CD4-positive, CD25-positive, alpha-beta regulatory T cell (primary cell): ENCODE data around the gene OR14A16. TPM values are rescaled to one million over a fixed set of nuclear protein-coding genes. Genes with fewer than 3 reads are reported as not detected.
A peak's percentile ranks its signal among the peaks of the same experiment; 100 is the strongest.

Experiments used
- ATAC-seq, 2 donors: fragments of 150-1000 bp; cut with Tn5 transposase; one replicate each; pipeline ENCODE4 v1.10.0; 2021; ENCODE audit warnings: low read depth in 2 of 2, moderate number of reproducible peaks in 2 of 2, moderate library complexity in 1 of 2
- DNase-seq, 3 donors: peaks; one replicate each; pipeline versions ENCODE4 v3.0.0 to v3.0.0-alpha.2; 2012 to 2022; ENCODE audit warnings: mixed read lengths in 1 of 3
- H3K27ac ChIP-seq: one replicate; pipeline ENCODE4 v1.7.0; 2013; ENCODE audit warnings: mild to moderate bottlenecking, low read length; ENCODE audit not compliant: insufficient read depth, poor library complexity, severe bottlenecking
- H3K27me3 ChIP-seq: one replicate; pipeline ENCODE4 v1.7.0; 2013; ENCODE audit warnings: low read length; ENCODE audit not compliant: control insufficient read depth, insufficient read depth
- H3K36me3 ChIP-seq: one replicate; pipeline ENCODE4 v1.7.0; 2013; ENCODE audit warnings: mild to moderate bottlenecking, low read length, moderate library complexity; ENCODE audit not compliant: control insufficient read depth, insufficient read depth
- H3K4me1 ChIP-seq: 2 replicates; pipeline ENCODE4 v1.7.0; 2013; ENCODE audit warnings: mild to moderate bottlenecking, low read length; ENCODE audit not compliant: insufficient read depth, control insufficient read depth, poor library complexity, severe bottlenecking
- H3K4me3 ChIP-seq: one replicate; pipeline ENCODE4 v1.7.0; 2013; ENCODE audit warnings: low read depth, mild to moderate bottlenecking, low read length, moderate library complexity
- H3K9me3 ChIP-seq, 2 experiments: 1 replicate in 1 of 2; 2 replicates in 1 of 2; pipeline ENCODE4 v1.7.0; 2013; ENCODE audit warnings: low read length in 2 of 2, mild to moderate bottlenecking in 1 of 2, moderate library complexity in 1 of 2; ENCODE audit not compliant: control insufficient read depth in 2 of 2
- H3K27ac Mint-ChIP-seq, 3 donors: one replicate each; pipeline ENCODE4 v1.8.0; 2020 to 2022; ENCODE audit warnings: mild to moderate bottlenecking in 3 of 3, mixed read lengths in 3 of 3, moderate library complexity in 2 of 3
- H3K27me3 Mint-ChIP-seq: one replicate; pipeline ENCODE4 v1.8.0; 2022; ENCODE audit warnings: mild to moderate bottlenecking, mixed read lengths
- H3K36me3 Mint-ChIP-seq: one replicate; pipeline ENCODE4 v1.8.0; 2020; ENCODE audit warnings: mixed read lengths
- H3K4me1 Mint-ChIP-seq, 4 donors: one replicate each; pipeline ENCODE4 v1.8.0; 2020 to 2022; ENCODE audit warnings: mixed read lengths in 4 of 4, mild to moderate bottlenecking in 1 of 4
- H3K4me3 Mint-ChIP-seq, 4 donors: one replicate each; pipeline ENCODE4 v1.8.0; 2020 to 2022; ENCODE audit warnings: mild to moderate bottlenecking in 4 of 4, mixed read lengths in 4 of 4, moderate library complexity in 3 of 4
- H3K9me3 Mint-ChIP-seq, 7 donors: one replicate each; pipeline ENCODE4 v1.8.0; 2020 to 2022; ENCODE audit warnings: mixed read lengths in 7 of 7, mild to moderate bottlenecking in 3 of 7, moderate library complexity in 2 of 7
- polyA plus RNA-seq, 4 donors: library from polyadenylated mRNA; unstranded; fragments of 300-500 nt; fragmentation: Illumina TruSeq; gene quantifications; one replicate each; pipeline ENCODE4 v1.2.3, GENCODE V29; 2021
- total RNA-seq: library from RNA; stranded (reverse); gene quantifications from one replicate; pipeline ENCODE4 v1.2.3, GENCODE V29; 2022

Gene OR14A16
- total RNA-seq (not detected), polyA plus RNA-seq (not detected)

GRCh38 chr1:247824023-247824422 is at the start of gene OR14A16:
TSS of gene OR14A16 (minus strand) at chr1:247824119. CDS start at chr1:247815729, 8,390 bp downstream.
- Mint-ChIP-seq H3K9me3 (peaks cover 0 to 12% (median 1%) of the 10 kb centered on the region in 7 donors), H3K27ac (no peak within 1 kb of the TSS), H3K36me3 (no peaks in the 10 kb centered on the region), H3K4me3 (no peak within 1 kb of the TSS), H3K27me3 (no peaks in the 10 kb centered on the region), H3K4me1 (no peaks in the 10 kb centered on the region)
- Histone ChIP-seq H3K36me3 (no peaks in the 10 kb centered on the region), H3K9me3 (no peaks in the 10 kb centered on the region), H3K27ac (no peak within 1 kb of the TSS), H3K4me1 (no peaks in the 10 kb centered on the region), H3K4me3 (no peak within 1 kb of the TSS), H3K27me3 (no peaks in the 10 kb centered on the region)
- no peak for DNase-seq
- ATAC-seq: no peak

- Histone ChIP-seq H3K27me3 (no peaks in the 10 kb centered on the region), H3K4me3 (no peak overlapping the region), H3K36me3 (no peaks in the 10 kb centered on the region), H3K27ac (no peak overlapping the region), H3K9me3 (peaks cover 0 to 4% of the 10 kb centered on the region in 2 experiments), H3K4me1 (no peaks in the 10 kb centered on the region)
- no peaks in the 10 kb centered on the region for H3K36me3 Mint-ChIP-seq
- peaks cover 0 to 9% (median 0%) of the 10 kb centered on the region in 7 donors for H3K9me3 Mint-ChIP-seq
- H3K4me1 Mint-ChIP-seq: no peaks in the 10 kb centered on the region
- no peak overlapping the region for H3K4me3 Mint-ChIP-seq
- DNase-seq (no peak), ATAC-seq (no peak)
- H3K27me3 Mint-ChIP-seq: peaks cover 15% of the 10 kb centered on the region
- H3K27ac Mint-ChIP-seq: no peak overlapping the region
Measured at GRCh38 chr1:247865416-247865815, 41.5 kb upstream of the OR14A16 start.

- ATAC-seq (no peak), DNase-seq (no peak)
- Histone ChIP-seq H3K4me3 (no peak overlapping the region), H3K9me3 (no peaks in the 10 kb centered on the region), H3K27me3 (no peaks in the 10 kb centered on the region), H3K27ac (no peak overlapping the region), H3K4me1 (no peaks in the 10 kb centered on the region), H3K36me3 (no peaks in the 10 kb centered on the region)
- Mint-ChIP-seq H3K4me3 (no peak overlapping the region), H3K9me3 (peaks cover 0 to 8% (median 0%) of the 10 kb centered on the region in 7 donors), H3K27me3 (peaks cover 15% of the 10 kb centered on the region), H3K36me3 (no peaks in the 10 kb centered on the region), H3K27ac (no peak overlapping the region), H3K4me1 (no peaks in the 10 kb centered on the region)
Measured at GRCh38 chr1:247864644-247865043, 40.7 kb upstream of the OR14A16 start.

- H3K4me1 ChIP-seq: no peaks in the 10 kb centered on the region
- no peak overlapping the region for H3K27ac ChIP-seq
- H3K9me3 ChIP-seq: no peaks in the 10 kb centered on the region
- H3K27ac Mint-ChIP-seq: no peak overlapping the region
- H3K27me3 Mint-ChIP-seq: peaks cover 21% of the 10 kb centered on the region
- H3K9me3 Mint-ChIP-seq: peaks cover 0 to 7% (median under 1%) of the 10 kb centered on the region in 7 donors
- DNase-seq (no peak), ATAC-seq (no peak)
- no peak overlapping the region for H3K4me3 Mint-ChIP-seq
- no peaks in the 10 kb centered on the region for H3K36me3 ChIP-seq
- H3K4me1 Mint-ChIP-seq: peaks cover 0 to 5% (median 4%) of the 10 kb centered on the region in 4 donors
- H3K4me3 ChIP-seq: no peak overlapping the region
- H3K36me3 Mint-ChIP-seq: no peaks in the 10 kb centered on the region
- peaks cover 3% of the 10 kb centered on the region for H3K27me3 ChIP-seq
Measured at GRCh38 chr1:247862756-247863155, 38.8 kb upstream of the OR14A16 start.

DNA sequence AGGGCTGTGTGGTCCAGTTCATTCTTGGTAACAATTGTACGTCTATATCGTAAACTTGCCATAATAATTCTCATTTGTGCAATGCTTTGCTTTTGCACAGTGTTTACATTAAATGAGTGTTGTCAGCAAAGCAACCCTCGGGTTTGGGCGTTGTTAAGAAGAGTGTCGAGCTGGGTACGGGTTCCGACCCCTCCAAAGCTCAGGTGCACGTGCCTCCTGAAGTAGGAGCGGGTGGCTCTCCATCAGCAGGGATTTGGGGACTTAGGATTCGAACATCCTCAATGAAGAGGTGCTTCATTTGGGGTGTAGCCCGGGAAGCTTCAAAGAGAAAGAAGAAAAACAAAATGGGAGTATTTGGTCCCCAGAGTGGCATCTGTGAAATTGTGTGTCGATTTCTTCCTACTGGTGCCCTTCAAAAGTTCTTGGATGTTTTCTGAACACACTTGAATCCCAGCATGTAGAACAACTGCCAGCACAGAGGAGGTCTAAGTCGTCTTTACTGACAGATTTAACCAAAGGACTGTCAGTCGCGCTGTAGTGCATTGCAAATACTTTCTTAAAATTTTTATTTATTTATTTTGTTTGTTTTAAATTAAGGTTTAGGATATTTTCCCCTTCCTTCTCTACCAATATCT is 34.2 kb upstream of the OR14A16 start:
- Mint-ChIP-seq H3K4me1 (peaks cover 0 to 10% (median 5%) of the 10 kb centered on the region in 4 donors), H3K4me3 (peak overlapping the region in 3 of 4 donors; percentile 51 to 78 (median 58)), H3K27ac (no peak overlapping the region), H3K27me3 (peaks cover 30% of the 10 kb centered on the region), H3K9me3 (peaks cover 0 to 3% (median 1%) of the 10 kb centered on the region in 7 donors), H3K36me3 (no peaks in the 10 kb centered on the region)
- no peak overlapping the region for H3K4me3 ChIP-seq
- no peak overlapping the region for H3K27ac ChIP-seq
- DNase-seq (no peak), ATAC-seq (no peak)
- no peaks in the 10 kb centered on the region for H3K9me3 ChIP-seq
- peaks cover 7% of the 10 kb centered on the region for H3K27me3 ChIP-seq
- no peaks in the 10 kb centered on the region for H3K36me3 ChIP-seq
- no peaks in the 10 kb centered on the region for H3K4me1 ChIP-seq

GRCh38 chr1:247857069-247857984 is 33.4 kb upstream of the OR14A16 start, which contains the start of gene TRIM58:
TSS of gene TRIM58 (plus strand) at chr1:247857187. CDS start at chr1:247857247, 60 bp downstream.
- H3K9me3 ChIP-seq: no peaks in the 10 kb centered on the region
- H3K36me3 Mint-ChIP-seq: no peaks in the 10 kb centered on the region
- H3K27me3 ChIP-seq: peaks cover 7% of the 10 kb centered on the region
- no peaks in the 10 kb centered on the region for H3K4me1 ChIP-seq
- no peak within 1 kb of the TSS for H3K27ac Mint-ChIP-seq
- H3K4me1 Mint-ChIP-seq: peaks cover 0 to 10% (median 5%) of the 10 kb centered on the region in 4 donors
- H3K27ac ChIP-seq: no peak within 1 kb of the TSS
- H3K9me3 Mint-ChIP-seq: peaks cover 0 to 3% (median 0%) of the 10 kb centered on the region in 7 donors
- peaks cover 27% of the 10 kb centered on the region for H3K27me3 Mint-ChIP-seq
- DNase-seq: peak in 1 of 3 donors; percentile 24
- no peak within 1 kb of the TSS for H3K4me3 ChIP-seq
- ATAC-seq: peak in 1 of 2 donors; percentile 25
- H3K36me3 ChIP-seq: no peaks in the 10 kb centered on the region
- H3K4me3 Mint-ChIP-seq: peak within 1 kb of the TSS in 3 of 4 donors; percentile 51 to 78 (median 58)

GRCh38 chr1:247855911-247856310 is 32.0 kb upstream of the OR14A16 start:
- H3K4me3 ChIP-seq: no peak overlapping the region

More at GRCh38 chr1:247855911-247856310, 32.0 kb upstream of the OR14A16 start:
- Histone ChIP-seq H3K36me3 (no peaks in the 10 kb centered on the region), H3K4me1 (no peaks in the 10 kb centered on the region), H3K27ac (no peak overlapping the region), H3K9me3 (no peaks in the 10 kb centered on the region), H3K27me3 (peaks cover 7% of the 10 kb centered on the region)
- no peak overlapping the region for H3K4me3 Mint-ChIP-seq
- H3K27ac Mint-ChIP-seq: no peak overlapping the region
- DNase-seq (no peak), ATAC-seq (no peak)
- H3K4me1 Mint-ChIP-seq: peaks cover 0 to 10% (median 5%) of the 10 kb centered on the region in 4 donors
- peaks cover 25% of the 10 kb centered on the region for H3K27me3 Mint-ChIP-seq
- H3K36me3 Mint-ChIP-seq: no peaks in the 10 kb centered on the region
- H3K9me3 Mint-ChIP-seq: peaks cover 0 to 3% (median 0%) of the 10 kb centered on the region in 7 donors
